SK-N-SH treated with all-trans-retinoic acid at 6 μM for 48 hours (cell line): Measurements from ENCODE around the gene SNCG.
"Not testable (repeated sequence)": the region's sequence is repeated elsewhere in the genome, so short reads cannot be mapped to it uniquely, and the experiment has no call there.

Source experiments
- ARNTL ChIP-seq: fragments of 450-650 bp; formaldehyde crosslinking; IDR thresholded peaks from 2 replicates; pipeline ENCODE4 v1.5.0; 2020; ENCODE audit warnings: low read depth, mild to moderate bottlenecking, moderate library complexity, borderline replicate concordance
- BACH2 ChIP-seq: fragments of 250-450 bp; sonication (Bioruptor Pico); IDR thresholded peaks from 2 replicates; pipeline ENCODE4 v1.9.0; 2021; ENCODE audit warnings: mild to moderate bottlenecking, borderline replicate concordance
- CREB5 ChIP-seq: fragments of 250-450 bp; sonication (Bioruptor Pico); IDR thresholded peaks from 2 replicates; pipeline ENCODE4 v1.5.1; 2020; ENCODE audit warnings: low read depth, mild to moderate bottlenecking, moderate library complexity
- CSDC2 ChIP-seq: fragments of 250-450 bp; sonication (Bioruptor Pico); IDR thresholded peaks from 2 replicates; pipeline ENCODE4 v1.5.0; 2020; ENCODE audit warnings: mild to moderate bottlenecking, moderate library complexity
- GLIS3 ChIP-seq: fragments of 250-450 bp; sonication (Bioruptor Pico); IDR thresholded peaks from 2 replicates; pipeline ENCODE4 v1.5.0; 2020; ENCODE audit warnings: mild to moderate bottlenecking, moderate library complexity
- ISL1 ChIP-seq: fragments of 250-450 bp; sonication (Bioruptor Pico); IDR thresholded peaks from 2 replicates; pipeline ENCODE4 v2.1.2; 2022; ENCODE audit warnings: mild to moderate bottlenecking, moderate library complexity
- OSR1 ChIP-seq: fragments of 250-450 bp; sonication (Bioruptor Pico); IDR thresholded peaks from 2 replicates; pipeline ENCODE4 v1.8.0; 2022; ENCODE audit warnings: moderate library complexity, mild to moderate bottlenecking, inconsistent platforms
- PATZ1 ChIP-seq: fragments of 250-450 bp; sonication (Bioruptor Pico); IDR thresholded peaks from 2 replicates; pipeline ENCODE4 v1.8.0; 2020; ENCODE audit warnings: mild to moderate bottlenecking, moderate library complexity, borderline replicate concordance
- POU6F1 ChIP-seq: fragments of 250-450 bp; sonication (Bioruptor Pico); IDR thresholded peaks from 2 replicates; pipeline ENCODE4 v1.8.0; 2021; ENCODE audit warnings: low read depth, mild to moderate bottlenecking, moderate library complexity, borderline replicate concordance
- SNAI2 ChIP-seq: fragments of 250-450 bp; sonication (Bioruptor Pico); IDR thresholded peaks from 2 replicates; pipeline ENCODE4 v1.5.0; 2020; ENCODE audit warnings: mild to moderate bottlenecking, moderate library complexity
- TSHZ2 ChIP-seq: fragments of 250-450 bp; sonication (Bioruptor Pico); IDR thresholded peaks from 2 replicates; pipeline ENCODE4 v1.5.0; 2020; ENCODE audit warnings: mild to moderate bottlenecking, moderate library complexity
- ZFP3 ChIP-seq: fragments of 250-450 bp; sonication (Bioruptor Pico); IDR thresholded peaks from 2 replicates; pipeline ENCODE4 v1.5.0; 2020; ENCODE audit warnings: mild to moderate bottlenecking, moderate library complexity
- ZFP30 ChIP-seq: fragments of 450-650 bp; formaldehyde crosslinking; IDR thresholded peaks from 2 replicates; pipeline ENCODE4 v1.5.0; 2022; ENCODE audit warnings: mild to moderate bottlenecking, moderate library complexity
- ZNF565 ChIP-seq: fragments of 450-650 bp; formaldehyde crosslinking; conservative IDR thresholded peaks from 2 replicates; pipeline ENCODE4 v1.5.0; 2020; ENCODE audit warnings: low read depth, mild to moderate bottlenecking, moderate library complexity

- not testable (repeated sequence) for TF ChIP-seq ZFP3; POU6F1 (CRISPR knock-in tag); TSHZ2; ZFP30 (CRISPR knock-in tag); CREB5 (CRISPR knock-in tag); ISL1 (CRISPR knock-in tag); GLIS3 (CRISPR knock-in tag); PATZ1 (CRISPR knock-in tag); OSR1 (CRISPR knock-in tag); BACH2; CSDC2 (CRISPR knock-in tag); SNAI2 (CRISPR knock-in tag); ZNF565 (CRISPR knock-in tag); ARNTL (CRISPR knock-in tag)
These were observed 5.7 kb upstream of the SNCG start for GRCh38 chr10:86952697-86953096.
